OCI-LY1 (cell line): ENCODE measurements around the gene TBC1D4.

Experiments
- EZH2 ChIP-seq: fragments of 200-600 bp; sonication (generic), shearing (Covaris generic); IDR thresholded peaks from 2 replicates; pipeline ENCODE4 v1.8.0; 2017; ENCODE audit warnings: borderline replicate concordance, mixed run types, mild to moderate bottlenecking, antibody characterized with exemption, low read length, moderate library complexity, mixed read lengths
- TF ChIP-seq, protein P1 (sequence below): fragments of 200-600 bp; sonication (generic), shearing (Covaris generic); IDR thresholded peaks from 2 replicates; pipeline ENCODE4 v1.5.1; 2017; ENCODE audit warnings: mild to moderate bottlenecking, antibody characterized with exemption, low read length, moderate library complexity, mixed read lengths

DNA sequence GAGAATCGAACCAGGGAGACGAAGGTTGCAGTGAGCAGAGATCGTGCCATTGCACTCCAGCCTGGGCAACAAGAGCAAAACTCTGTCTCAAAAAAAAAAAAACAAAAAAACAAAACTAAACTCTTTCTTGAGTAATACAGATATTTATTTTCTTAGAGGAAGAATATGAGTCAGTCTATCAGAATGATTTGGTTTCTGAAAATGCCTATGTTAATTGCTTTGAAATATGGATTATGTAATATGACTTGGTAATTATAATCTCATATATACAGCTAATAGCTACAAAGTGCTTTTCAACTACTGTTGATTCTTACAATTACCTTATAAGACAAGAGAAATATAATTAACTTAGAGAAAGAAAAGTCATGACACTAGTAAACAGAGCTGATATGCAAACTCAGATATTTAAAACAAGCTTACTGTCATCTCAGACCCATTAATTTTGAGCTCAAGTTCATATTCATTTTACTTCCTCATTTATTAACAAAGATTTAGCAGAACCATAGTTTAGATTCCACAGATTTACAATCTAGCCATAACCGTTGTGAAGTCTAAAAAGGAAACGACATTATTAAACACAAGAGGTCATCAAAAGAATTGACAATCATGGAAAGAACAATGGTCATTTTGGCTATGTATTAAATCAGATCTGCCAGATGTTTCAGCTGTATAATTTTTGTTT lies 88.0 kb downstream of the TBC1D4 start:
- TF ChIP-seq, protein P1, sequence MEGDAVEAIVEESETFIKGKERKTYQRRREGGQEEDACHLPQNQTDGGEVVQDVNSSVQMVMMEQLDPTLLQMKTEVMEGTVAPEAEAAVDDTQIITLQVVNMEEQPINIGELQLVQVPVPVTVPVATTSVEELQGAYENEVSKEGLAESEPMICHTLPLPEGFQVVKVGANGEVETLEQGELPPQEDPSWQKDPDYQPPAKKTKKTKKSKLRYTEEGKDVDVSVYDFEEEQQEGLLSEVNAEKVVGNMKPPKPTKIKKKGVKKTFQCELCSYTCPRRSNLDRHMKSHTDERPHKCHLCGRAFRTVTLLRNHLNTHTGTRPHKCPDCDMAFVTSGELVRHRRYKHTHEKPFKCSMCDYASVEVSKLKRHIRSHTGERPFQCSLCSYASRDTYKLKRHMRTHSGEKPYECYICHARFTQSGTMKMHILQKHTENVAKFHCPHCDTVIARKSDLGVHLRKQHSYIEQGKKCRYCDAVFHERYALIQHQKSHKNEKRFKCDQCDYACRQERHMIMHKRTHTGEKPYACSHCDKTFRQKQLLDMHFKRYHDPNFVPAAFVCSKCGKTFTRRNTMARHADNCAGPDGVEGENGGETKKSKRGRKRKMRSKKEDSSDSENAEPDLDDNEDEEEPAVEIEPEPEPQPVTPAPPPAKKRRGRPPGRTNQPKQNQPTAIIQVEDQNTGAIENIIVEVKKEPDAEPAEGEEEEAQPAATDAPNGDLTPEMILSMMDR = no peak
- TF ChIP-seq EZH2 = no peak
